WI38 (cell line): ENCODE measurements around the gene AK9.

Experiments used
- H3K4me3 ChIP-seq: 2 replicates; pipeline ENCODE4 v1.5.1; 2011; ENCODE audit warnings: low read depth, mild to moderate bottlenecking, control low read depth, low read length
- TF ChIP-seq, protein P1 (sequence below): IDR thresholded peaks from 2 replicates; pipeline ENCODE4 v1.5.1; 2012; ENCODE audit warnings: low read depth, mild to moderate bottlenecking, control low read depth, low read length

AK9 gene

DNA sequence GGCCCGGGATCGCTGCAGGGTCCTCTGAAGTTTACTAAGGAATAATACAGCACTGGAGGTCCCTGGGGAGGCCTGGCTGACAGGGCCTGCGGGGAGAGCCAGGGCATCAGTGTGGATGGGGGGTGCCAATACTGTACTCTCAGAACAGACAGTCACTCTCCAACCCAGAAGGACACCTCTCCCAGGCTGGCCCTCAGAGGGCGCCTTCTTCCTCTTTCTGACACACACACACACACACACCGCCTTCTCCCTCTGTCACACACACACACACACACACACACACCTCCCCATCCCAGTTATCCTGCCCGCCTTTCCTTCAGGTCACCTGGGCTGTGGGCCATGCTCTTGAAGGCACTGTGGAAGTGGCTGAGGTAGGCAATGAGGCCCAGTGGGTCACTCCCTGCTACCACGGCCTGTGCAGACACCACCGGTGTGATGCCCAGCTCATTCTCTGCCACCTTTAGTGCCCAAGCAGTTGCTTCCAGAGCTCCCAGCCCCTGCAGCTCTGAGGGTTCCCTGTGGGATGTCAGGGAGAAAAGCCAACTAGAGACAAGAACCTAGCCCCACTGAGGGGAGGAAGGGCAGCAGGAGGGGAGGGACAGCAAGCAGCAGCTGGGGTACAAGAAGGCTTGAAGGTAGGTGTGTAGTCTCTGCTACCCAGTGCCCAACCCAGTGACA, 243.0 kb downstream of the AK9 start:
- H3K4me3 ChIP-seq, result no peak overlapping the region
- TF ChIP-seq, protein P1, sequence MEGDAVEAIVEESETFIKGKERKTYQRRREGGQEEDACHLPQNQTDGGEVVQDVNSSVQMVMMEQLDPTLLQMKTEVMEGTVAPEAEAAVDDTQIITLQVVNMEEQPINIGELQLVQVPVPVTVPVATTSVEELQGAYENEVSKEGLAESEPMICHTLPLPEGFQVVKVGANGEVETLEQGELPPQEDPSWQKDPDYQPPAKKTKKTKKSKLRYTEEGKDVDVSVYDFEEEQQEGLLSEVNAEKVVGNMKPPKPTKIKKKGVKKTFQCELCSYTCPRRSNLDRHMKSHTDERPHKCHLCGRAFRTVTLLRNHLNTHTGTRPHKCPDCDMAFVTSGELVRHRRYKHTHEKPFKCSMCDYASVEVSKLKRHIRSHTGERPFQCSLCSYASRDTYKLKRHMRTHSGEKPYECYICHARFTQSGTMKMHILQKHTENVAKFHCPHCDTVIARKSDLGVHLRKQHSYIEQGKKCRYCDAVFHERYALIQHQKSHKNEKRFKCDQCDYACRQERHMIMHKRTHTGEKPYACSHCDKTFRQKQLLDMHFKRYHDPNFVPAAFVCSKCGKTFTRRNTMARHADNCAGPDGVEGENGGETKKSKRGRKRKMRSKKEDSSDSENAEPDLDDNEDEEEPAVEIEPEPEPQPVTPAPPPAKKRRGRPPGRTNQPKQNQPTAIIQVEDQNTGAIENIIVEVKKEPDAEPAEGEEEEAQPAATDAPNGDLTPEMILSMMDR, result no peak

DNA sequence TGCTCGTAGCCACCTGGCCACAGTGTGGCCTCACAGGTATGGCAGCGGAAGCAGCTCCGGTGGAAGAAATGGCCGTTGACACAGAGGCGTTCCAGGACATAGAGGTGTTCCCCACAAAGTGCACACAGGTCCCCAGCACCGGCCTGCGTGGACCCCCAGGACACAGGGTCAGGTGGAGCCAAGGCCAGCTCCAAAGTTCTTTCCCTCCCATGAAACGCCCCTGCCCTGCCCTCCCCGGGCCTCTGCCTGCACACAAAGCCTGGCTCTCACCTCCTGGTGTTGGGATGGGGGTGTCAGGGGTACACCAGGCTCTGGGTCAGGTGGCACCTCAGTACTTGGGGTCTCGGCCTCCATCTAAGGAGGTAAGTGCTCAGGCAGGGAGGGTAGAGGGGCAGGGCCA, 243.9 kb downstream of the AK9 start:
- no peak overlapping the region for H3K4me3 ChIP-seq
- TF ChIP-seq, protein P1, result no peak

DNA sequence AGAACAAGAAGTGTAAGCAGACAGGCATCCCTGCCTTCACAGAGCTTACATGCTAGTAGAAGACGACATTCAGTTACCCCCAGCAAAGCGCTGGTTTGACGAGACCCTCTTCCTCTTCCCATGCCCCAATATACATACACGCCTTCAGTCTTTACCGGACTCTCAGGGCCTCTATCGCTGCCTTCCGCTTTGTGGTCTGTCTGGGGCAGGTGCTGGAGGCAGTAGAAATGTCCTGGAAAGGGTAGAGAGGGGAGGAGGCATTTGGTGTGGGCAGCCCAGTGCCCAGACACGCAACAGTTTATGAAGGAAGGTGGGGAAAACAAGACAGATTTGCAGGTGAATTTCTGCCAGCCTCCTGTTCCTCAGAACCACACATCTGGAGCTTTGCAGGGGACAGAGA, 244.5 kb downstream of the AK9 start:
- no peak overlapping the region for H3K4me3 ChIP-seq
- TF ChIP-seq, protein P1, result no peak

DNA sequence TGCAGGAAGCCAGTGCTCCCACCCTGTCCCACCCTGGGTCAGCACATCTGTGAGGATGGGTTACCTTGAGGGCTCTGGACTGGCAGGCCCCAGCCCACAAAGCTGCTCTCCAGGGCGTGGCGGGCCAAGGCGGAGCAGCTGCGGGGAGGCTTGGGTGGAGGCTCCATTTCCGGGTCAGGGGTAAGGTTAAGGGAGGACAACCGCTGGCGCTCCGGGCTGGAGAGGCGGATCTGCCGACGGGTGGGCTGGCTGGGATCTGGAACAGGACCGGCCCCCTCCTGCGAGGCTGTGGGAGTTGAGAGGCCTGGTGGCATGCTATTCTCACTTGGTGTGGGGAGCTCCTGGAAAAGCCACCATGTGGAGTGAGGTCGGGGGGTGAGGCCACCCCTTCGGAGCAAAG, 244.9 kb downstream of the AK9 start:
- H3K4me3 ChIP-seq, result no peak overlapping the region
- TF ChIP-seq, protein P1, result no peak

DNA sequence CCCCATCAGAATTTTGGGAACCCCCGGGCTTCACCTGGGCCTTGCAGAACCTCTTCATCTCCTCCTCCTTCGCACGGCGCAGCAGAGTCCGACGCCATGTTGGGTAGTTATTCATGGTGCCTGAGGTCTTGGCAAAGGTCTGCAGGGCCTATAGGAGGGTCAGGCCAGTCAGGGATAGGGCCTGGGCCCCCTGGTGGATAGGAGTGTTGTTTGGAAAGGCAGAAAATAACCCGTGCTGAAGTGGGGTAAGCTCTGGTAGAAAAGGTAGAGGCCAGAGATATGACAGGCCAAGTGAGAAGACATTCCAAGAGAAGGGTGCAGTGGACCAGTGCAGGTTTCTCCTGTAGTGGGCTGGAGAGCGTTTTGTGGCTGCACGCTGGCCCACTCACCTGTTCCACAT, 245.6 kb downstream of the AK9 start:
- TF ChIP-seq, protein P1, result no peak
- no peak overlapping the region for H3K4me3 ChIP-seq

DNA sequence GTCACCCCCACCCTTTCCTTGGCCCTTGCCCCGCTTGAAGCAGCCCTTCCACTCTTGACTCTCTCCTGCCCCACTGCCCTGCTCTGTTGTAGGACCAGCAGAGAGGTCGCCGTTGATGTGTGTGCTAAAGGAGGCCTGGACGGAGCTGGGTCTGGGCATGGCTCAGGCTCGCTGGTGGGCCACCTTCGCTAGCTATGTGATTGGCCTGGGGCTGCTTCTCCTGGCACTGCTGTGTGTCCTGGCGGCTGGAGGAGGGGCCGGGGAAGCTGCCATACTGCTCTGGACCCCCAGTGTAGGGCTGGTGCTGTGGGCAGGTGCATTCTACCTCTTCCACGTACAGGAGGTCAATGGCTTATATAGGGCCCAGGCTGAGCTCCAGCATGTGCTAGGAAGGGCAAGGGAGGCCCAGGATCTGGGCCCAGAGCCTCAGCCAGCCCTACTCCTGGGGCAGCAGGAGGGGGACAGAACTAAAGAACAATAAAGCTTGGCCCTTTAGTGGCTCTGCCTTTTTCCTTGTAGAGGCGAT, 247.5 kb downstream of the AK9 start:
- no peak overlapping the region for H3K4me3 ChIP-seq
- TF ChIP-seq, protein P1, result no peak
